ENCODE data around the gene CHST11.

CHST11 gene

DNA sequence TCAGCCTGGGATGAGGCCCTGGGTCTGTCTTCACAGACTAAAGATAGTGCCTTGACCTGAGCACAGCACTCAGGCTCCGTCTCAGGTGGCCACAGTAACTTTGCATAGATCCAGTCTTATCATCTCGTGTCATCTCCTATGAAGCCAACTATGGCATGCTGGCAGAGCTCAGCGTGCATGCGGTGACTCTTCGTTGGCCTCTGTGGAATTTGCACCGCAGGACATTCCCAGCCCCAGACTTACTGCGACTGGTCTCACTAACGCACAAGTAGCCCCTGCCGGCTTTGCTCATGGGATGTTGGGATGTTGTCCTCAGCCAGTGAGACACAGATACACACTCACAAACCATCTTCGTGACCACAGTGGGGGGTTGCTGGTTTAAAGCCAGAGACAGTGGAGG, 199.6 kb downstream of the CHST11 start:
- no peak for DNase-seq (ENCODE audit: low spot score)

DNA sequence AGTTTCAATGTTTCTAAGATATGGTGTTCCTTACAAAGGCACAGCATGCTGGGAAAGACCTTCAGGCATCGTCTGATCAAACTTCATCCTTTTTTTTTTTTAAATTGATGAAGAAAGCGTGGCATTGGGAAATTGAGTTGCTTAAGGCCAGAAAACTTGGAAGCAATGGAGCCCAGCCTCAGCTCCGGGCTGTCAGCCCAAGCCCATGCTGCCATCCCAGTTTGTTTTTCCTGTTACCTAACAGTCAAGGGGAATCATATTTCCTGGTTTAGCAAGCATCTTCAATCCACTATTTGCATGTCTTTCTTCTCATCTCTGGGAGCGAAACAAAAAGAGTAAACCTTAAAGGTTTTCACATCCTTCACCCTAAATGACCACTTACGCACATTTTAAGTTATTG, 200.2 kb downstream of the CHST11 start:
- no peak for DNase-seq (ENCODE audit: low spot score)

DNA sequence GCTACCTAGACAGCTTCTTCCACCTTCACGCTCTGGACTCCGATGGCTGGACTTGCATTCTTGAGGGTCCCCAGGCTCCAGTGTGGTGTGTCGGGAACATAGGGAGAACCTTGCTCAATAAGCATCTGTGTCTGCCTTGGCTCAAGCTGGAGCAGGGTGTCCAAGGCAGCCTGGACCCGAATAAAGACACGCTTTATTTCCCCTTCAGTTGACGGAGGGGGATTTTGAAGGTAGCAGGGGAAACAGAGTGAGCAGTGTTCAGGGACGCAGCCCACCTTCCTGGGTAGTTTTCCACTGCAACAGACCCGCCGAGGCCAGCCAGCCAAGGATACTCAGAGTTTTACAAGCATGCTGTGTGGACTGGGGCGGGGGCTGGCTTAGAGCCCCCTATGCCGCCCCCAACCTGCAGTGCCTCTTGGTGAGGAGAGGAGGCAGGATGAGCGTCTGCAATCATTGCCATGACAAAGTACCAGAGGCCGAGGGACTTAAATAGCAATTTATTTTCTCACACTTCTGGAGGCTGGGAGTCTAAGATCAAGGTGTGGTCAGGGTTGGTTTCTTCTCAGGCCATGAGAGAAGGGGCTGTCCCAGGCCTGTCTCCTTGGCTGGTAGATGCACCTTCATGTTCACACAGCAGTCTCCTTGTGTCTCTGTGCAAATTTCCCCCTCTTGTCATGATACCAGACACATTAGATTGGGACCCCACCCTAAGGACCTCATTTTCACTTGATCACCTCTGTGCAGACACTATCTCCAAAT, 201.2 kb downstream of the CHST11 start:
- no peak for DNase-seq (ENCODE audit: low spot score)

DNA sequence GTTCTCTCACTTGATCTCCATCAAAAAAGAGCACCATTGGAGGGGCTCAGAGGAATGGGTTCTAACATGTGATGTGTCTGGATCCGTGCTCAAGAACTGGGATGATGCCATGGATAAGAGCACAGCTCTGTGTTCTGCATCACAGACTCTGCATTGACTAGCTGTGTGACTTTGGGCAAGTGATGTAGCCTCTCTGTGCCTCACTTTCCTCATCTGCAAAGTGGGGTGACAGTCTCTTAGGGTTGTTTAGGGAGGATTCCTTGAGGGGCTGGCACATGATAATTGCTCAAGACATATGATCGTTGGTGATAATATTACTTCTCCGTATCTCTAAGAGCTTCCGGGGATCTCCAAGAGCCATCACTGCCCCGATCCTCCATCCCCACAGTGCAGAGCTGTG, 202.3 kb downstream of the CHST11 start:
- DNase-seq (ENCODE audit: low spot score), result no peak

DNA sequence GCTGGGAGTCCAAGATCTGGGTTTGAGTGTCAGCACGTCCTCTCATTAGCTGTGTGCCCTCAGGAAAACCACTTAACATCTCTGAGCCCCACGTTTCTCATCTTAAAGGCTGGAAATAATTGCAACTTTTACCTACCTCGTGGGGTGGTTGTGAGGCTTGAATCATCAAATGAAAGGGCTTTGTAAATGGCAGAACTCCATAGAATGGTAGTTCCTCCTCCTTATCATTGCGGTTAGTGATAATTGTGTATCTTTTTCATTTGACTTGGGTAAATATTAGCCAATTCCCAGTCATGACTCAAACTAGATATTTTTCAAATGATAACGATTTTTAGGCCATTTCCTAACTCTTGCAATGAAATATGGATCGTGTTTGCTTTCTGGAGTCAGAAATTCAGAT, 205.5 kb downstream of the CHST11 start:
- no peak for DNase-seq (ENCODE audit: low spot score)

DNA sequence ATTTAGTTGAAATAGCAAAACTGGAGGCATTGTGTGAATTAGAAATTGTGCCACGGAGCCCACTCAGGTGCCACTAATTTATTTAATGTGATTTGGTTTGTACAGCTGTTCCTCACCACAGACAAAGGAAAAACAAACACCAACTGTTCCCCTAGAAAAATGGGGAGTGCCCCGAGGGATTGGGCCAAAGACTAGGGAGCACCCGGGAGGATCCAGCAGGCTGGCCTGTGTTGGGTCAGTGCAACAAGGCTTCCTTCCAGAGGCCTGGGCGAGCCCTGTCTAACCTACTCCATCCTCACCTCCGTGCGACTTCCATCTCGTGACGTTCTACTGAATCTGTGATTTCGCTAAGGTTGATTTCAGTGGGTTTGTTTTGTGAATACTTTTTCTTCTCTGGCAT, 206.2 kb downstream of the CHST11 start:
- DNase-seq (ENCODE audit: low spot score), result no peak

DNA sequence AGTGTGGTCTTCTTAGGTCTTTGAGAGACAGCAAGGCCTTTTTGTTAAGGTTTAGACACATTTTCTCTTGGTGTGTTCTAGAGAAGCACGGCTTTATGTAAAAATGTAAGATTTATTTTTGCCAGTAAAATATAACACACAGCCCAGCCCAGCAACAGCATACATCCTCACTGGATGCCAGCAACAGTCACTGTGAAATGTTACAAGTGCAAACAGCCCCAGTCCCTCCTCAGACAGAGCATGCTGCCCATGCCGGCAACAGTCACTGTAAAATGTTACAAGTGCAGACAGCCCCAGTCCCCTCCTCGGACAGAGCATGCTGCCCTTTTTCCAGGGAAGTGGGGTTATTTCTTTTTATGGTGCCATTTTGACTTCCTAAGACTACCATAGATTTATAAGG, 207.6 kb downstream of the CHST11 start:
- no peak for DNase-seq (ENCODE audit: low spot score)

DNA sequence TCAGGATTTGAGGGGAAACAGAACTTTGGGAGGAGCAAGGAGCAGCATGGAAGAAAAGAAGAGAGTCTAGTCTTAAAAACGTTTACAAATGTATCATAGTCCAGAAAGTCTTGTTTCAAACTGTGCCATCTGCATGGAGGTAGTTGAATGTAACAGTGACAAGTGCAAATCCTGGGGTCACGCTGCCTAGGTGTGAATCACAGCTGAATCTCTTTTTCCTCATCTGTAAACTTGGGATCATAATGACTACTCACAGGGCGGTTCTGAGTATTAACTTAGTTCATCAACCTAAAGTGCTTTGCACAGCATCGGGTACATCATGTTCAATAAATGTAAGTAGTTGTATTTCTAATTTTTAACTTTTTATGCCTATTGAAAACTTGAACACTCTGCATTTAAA, 208.5 kb downstream of the CHST11 start:
- no peak for DNase-seq (ENCODE audit: low spot score)

DNA sequence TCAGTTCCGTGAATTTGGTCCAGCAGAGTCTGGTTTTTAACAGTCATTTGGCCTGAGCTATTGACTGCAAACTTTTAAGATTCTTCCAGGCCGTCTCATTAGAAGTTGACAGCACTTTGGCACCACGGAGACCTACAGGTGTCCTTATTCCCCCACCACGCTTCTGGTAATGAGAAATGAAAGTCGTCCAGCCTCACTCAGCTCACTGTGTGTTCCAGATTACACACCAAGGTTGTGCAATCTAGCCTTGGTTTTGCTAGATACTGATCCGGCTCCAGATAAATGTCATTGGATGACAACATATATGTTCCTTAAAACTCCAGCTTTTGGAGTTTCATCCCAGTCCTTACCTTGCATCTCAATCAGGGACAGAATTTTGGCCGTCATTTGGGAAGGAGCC, 210.4 kb downstream of the CHST11 start:
- no peak for DNase-seq (ENCODE audit: low spot score)

DNA sequence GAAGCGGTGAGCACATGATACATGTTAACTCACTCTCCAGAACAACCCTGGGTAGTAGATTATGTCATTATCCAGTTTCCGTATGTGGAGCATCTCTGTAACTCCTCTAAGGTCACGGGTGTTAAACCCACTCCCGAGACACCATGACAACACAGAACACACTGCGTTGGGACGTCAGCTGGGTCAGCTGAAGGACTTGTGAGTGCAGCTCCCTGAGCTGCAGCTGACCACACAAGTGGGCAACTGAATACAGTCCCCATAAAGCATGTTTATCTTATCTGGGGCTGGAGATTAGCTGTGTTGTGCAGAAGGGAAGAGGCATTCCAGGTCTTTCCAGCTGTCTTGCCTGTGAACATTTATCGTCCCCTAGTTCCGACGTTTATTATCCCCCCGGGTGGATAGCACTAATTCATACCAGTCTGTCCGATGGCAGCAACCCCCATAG, 211.5 kb downstream of the CHST11 start:
- no peak for DNase-seq (ENCODE audit: low spot score)

DNA sequence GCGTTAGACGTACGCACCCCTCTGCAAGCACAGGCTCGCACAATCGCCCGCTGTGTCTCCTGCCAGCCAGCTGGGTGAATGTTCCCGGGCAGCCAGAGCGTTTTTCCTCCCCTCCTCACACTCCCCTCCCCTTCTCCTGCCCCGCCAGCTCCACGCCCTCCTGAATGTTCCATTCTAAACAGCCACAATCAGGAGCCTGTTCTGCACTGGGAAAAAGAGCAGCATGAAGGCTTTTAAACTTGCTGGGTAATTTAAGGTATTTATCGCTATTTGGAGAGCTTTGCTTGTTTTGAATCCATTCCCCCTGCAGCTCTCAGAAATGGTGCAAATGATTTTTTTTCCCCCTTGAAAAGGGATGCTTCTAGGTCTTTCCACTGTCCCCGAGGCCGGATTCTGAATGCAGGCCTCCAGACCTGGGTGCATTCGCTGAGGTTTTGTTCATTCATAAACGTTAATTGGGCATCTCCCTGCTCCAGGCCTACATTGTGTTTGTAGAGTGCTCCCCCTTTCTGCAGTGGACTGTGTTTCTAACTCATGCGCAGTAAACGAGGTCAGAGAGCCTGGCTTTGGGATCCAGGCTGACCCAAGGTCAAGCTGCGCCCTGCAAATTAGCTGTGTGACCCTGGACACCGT, 212.5 kb downstream of the CHST11 start:
- peak; percentile 46 for DNase-seq (ENCODE audit: low spot score)

DNA sequence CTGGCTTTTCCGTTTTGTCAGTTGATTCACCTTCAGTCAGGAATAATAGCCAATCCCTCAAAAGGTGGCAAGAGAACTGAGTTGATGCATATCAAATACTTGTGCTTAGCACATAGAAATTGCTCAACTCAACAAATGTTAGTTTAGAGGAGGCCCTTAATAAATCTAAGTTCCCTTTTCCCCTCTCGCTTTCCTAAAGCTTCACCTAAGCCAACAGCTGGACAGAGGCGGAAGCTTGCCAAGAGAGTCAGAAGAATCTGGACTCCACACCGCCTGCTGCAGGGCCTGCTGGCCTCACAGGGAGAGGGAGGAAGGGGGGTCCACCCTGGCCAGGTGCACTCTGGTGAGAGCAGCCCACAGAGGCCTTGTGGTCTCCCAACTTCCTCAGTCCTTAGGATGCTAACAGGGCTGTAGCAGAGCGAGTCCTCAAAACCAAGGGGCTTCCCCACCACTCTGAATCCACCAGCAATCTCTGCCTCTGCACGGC, 213.1 kb downstream of the CHST11 start:
- DNase-seq (ENCODE audit: low spot score), result no peak

DNA sequence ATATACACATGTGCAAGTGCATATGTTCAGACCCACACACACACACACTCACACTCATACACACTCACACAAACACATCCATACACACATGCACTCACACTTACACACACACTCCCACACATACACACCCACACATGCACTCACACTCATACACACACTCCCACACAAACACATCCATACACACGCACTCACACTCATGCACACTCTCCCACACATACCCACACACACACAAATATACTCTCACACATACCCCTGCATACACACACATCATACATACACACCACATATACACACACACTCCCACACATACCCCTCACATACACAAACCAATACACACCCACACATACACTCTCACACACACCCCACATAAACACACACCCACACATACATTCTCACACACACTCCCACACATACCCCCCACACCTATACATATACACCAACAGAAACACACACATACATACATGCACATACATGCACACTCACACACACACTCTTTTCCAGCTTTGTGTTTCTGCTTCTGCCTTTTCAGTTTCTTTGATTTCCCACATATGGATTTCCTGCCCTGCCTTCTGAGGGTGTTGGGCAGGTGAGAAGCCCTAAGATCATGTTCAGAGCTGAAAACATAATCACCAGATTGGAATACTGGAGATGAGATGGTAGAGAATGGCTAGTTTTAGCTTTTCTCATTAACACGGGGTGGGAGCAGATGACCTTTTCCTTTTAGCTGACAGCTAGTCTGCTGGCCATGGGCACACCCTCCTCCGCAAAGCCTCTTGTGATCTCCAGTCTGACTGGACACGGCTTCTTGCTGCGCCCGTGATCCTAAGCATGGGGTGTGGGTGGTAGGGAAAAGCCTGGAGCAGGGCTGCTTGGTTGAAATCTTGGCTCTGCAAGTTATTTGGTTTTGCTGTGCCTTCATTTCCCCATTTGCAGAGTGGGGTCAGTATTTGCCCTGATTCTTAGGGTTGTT, 214.0 kb downstream of the CHST11 start:
- DNase-seq (ENCODE audit: low spot score), result no peak

DNA sequence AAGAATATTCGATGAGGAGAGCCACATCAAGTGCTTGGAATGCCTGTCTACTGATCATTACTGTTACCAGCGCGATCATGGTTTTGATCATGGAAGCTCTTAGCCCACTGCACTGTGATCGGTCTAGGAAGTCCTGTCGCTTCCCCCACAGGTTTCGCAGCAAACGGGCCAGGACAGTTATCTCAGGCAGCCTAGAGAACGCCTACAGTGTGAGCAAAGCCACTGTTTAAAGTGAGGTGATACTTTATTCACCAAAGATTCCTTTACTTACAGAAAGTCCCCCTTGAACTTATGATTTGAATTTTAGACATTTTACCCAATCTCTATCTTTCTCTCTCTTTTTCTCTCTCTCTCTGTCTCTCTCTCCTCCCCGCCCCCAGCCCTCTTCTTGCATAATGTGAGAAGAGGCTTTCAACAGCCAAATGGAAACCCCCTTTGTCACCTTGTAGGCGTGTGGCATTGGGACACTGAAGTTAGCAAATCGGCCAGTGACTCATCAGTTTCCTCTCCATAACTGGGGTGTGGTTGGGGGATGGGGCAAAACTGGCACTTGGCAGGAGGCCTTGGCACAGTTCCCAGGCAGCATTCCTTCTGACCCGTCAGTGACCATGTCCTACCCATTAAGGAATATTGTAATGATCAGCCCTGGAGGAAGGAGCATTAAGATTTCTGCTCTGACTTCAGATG, 214.8 kb downstream of the CHST11 start:
- DNase-seq (ENCODE audit: low spot score), result no peak

DNA sequence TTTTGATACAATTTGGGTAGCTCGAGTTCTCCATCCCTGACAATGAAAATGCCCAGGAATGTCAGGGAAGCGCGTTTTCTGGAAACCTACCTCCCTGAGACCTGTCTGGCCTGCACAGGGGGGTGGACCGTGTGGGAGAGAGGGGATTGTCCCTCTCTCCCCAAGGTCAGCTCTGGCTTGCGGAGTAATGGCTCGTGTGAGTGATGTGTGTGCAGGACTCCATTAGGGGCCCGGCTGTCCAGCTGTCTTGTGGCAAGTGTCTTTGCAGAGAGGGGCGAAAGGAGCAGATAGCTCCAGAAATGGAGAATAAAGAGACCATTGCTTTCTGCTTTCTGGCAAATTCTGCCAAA, 215.3 kb downstream of the CHST11 start:
- DNase-seq (ENCODE audit: low spot score), result no peak

DNA sequence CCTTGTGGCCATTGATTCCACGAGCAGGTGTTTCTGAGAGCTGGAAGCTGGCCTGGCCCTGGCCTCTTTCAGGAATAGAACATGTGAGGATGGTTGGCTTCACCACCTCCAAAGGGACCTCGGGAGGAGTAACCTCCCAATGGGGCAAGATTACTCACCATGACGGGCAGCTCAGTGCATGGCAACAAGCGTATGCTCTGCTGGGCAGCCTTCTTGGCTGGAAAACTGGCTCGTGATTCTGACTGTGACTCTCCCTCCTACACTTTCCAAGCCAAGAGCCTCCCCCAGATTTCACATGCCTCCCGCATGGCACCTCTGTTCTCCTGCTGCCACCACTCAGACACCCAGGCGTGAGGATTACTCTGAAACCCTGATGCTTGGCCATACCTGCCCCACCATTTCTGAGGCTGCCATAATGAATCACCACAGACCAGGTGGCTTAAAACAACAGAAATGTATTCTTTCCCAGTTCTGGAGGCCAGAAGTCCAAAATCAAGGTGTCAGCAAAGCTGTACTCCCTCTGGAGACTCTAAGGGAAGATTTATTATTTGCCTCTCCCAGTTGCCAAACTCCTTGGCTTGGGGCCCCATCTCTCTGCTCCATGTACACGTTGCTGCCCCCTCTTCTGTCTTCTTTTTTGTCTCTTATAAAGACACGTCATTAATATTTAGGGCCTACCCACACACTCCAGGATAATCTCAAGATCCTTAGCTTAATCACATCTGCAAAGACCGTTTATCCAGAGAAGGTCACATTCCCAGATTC, 215.9 kb downstream of the CHST11 start:
- DNase-seq (ENCODE audit: low spot score), result no peak

DNA sequence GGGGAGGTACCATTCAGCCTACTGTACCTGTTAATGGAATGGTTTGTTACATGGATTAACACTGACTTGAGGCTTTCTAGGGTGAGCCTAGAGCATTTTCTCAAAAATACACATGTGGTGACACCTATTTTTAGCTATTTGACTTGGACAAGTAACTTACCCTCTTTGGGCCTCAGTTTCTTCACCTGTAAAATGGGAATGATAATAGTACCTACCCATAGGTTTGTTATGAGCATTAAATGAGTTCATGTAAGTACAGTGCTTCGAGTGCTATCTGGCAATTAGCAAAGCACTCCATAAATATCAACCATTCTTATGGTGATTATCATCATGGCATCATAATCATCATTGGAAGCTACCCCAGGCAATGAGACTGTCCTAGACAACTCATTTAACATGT, 216.5 kb downstream of the CHST11 start:
- no peak for DNase-seq (ENCODE audit: low spot score)

DNA sequence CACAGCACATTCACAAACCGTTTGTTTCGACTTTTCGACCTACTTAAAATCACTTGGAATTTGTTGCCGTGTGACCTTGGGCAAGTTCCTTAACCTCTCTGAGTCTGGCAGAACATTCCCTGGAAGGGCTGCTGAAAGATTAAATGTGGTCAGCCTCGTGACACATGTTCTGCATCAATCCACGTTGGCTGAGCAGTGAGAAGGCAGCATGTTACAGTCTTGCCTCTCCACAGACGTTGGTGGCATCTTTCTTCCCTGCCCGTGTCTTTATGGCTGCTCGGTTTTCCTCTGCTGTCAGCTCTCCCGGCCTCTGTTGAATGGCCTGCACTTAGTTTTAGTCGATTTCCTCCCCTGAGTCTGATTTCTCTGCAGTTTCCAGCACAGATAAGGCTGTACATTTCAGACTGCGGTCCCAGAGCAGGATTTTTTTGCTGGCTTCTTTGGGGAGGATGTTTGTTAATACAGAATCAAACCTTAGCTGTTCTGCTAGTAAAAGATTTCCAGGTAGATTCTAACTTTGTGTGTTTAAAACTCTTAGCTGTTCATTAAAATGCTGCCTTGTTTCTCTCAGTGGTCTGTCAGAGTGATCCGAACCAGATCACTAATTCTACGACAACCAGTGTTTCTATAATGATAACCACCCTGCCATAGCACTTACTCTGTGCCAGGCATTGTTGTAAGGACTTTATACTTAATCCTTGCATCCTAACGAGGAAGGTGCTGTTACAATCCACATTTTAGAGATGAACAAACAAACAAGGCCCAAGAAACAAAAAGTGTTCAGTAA, 217.1 kb downstream of the CHST11 start:
- no peak for DNase-seq (ENCODE audit: low spot score)

DNA sequence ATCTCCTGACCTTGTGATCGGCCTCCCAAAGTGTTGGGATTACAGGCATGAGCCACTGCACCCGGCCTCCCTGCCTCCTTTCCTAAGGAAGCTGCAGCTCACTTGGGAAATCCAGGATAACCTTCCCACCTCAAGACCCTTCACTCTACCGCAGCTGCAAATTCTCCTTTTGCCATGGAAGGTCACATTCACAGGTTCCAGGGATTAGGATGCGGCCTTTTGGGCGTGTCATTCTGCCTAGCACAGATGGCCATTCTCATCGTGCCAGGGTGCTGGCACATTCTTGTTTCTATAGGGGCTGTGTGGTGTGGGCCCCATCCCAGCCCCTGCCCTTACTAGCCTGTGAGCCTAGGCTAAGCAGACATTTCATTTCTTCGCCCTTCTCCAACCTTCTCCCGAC, 219.9 kb downstream of the CHST11 start:
- no peak for DNase-seq (ENCODE audit: low spot score)

DNA sequence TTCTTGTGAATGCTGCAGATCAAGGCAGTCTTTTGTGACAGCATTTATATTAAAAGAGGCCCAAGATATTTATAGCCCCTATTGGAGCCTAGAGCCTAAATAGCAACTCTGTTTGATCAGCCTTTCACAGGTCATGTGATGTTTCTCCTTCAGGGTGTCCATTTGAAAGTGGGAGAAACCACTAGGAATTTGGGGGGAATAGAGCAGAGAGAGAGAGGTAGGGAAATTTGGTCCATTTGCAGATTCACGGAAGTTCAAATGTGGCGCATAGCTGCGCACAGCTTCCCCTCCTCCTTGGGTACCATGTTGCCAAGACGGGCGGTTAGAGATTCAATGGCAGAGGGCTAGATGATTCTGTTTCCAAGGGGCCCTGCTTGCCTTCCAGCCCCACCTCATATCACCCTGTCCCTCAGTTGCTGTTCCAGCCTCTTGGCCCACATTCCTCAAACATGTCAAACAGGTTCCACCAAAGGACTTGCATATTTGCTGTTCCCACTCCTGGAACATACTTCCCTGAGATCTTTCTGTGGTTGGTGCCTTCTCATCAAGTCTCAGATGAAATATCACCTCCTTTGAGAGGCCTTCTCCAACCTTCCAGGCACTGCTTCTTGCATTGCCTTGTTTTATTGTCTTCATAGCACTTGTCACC, 220.8 kb downstream of the CHST11 start:
- no peak for DNase-seq (ENCODE audit: low spot score)
